DOHH2 (cell line): ENCODE data around the gene SOX1.

Source experiments
- CTCF ChIP-seq: fragments of 200-600 bp; sonication (generic); IDR thresholded peaks from one replicate; pipeline ENCODE4 v1.5.1; 2014; ENCODE audit warnings: antibody characterized with exemption, mild to moderate bottlenecking, low read depth, low read length; ENCODE audit not compliant: poor library complexity, severe bottlenecking
- EZH2phosphoT487 ChIP-seq: fragments of 200-600 bp; sonication (generic); IDR thresholded peaks from 2 replicates; pipeline ENCODE4 v1.6.1; 2017; ENCODE audit warnings: borderline replicate concordance, mild to moderate bottlenecking, antibody characterized with exemption, low read length, moderate library complexity, mixed read lengths

- TF ChIP-seq CTCF (no peak), EZH2phosphoT487 (no peak)
Observed at GRCh38 chr13:112034231-112034630, 32.7 kb upstream of the SOX1 start.
